DMS79 treated with DMSO at 0.1 percent for 48 hours (cell line): Measurements from ENCODE around the gene CHST4.
"Not testable (repeated sequence)": the region's sequence is repeated elsewhere in the genome, so short reads cannot be mapped to it uniquely, and the experiment has no call there.

Experiments used
- DNase-seq: peaks from one replicate; lab custom pipeline; 2025; lab: John Stamatoyannopoulos, UW

Gene CHST4

GRCh38 chr16:71526111-71526631 lies at the start of gene CHST4:
Gene CHST4, plus strand, starts transcription at chr16:71526426. Its CDS starts 10,252 bp downstream, at chr16:71536678.
- DNase-seq = peak; percentile 61

GRCh38 chr16:71476457-71477124 lies 49.6 kb upstream of the CHST4 start:
- DNase-seq = no peak

GRCh38 chr16:71479420-71479819 lies 46.8 kb upstream of the CHST4 start:
- no peak for DNase-seq

- DNase-seq = no peak
Measured at GRCh38 chr16:71480956-71481355, 45.3 kb upstream of the CHST4 start.

GRCh38 chr16:71482569-71482968 lies 43.7 kb upstream of the CHST4 start:
- DNase-seq = no peak

GRCh38 chr16:71484006-71484893 lies 42.0 kb upstream of the CHST4 start:
- DNase-seq = peak; percentile 76

GRCh38 chr16:71489122-71489521 lies 37.1 kb upstream of the CHST4 start, which contains the start of gene ZNF19:
Gene ZNF19, minus strand, starts transcription at chr16:71489324. Its CDS starts 7,210 bp downstream, at chr16:71482114.
- no peak for DNase-seq

- DNase-seq = no peak
Measured at GRCh38 chr16:71490361-71490760, 35.9 kb upstream of the CHST4 start.

GRCh38 chr16:71491054-71491453 lies 35.2 kb upstream of the CHST4 start:
- DNase-seq = no peak

GRCh38 chr16:71492786-71493185 lies 33.4 kb upstream of the CHST4 start:
- no peak for DNase-seq

- no peak for DNase-seq
Measured at GRCh38 chr16:71493213-71493612, 33.0 kb upstream of the CHST4 start.

- no peak for DNase-seq
Measured at GRCh38 chr16:71498031-71498430, 28.2 kb upstream of the CHST4 start.

GRCh38 chr16:71499775-71500364 lies 26.4 kb upstream of the CHST4 start:
- peak; percentile 0 for DNase-seq

- no peak for DNase-seq
Measured at GRCh38 chr16:71500964-71501363, 25.3 kb upstream of the CHST4 start.

- DNase-seq = no peak
Measured at GRCh38 chr16:71501547-71501946, 24.7 kb upstream of the CHST4 start.

GRCh38 chr16:71504051-71504450 lies 22.2 kb upstream of the CHST4 start:
- not testable (repeated sequence) for DNase-seq

- no peak for DNase-seq
Measured at GRCh38 chr16:71504901-71505300, 21.3 kb upstream of the CHST4 start.

GRCh38 chr16:71507061-71507460 lies 19.2 kb upstream of the CHST4 start:
- no peak for DNase-seq

GRCh38 chr16:71513302-71513701 lies 12.9 kb upstream of the CHST4 start:
- no peak for DNase-seq

- DNase-seq = no peak
Measured at GRCh38 chr16:71514476-71514875, 11.8 kb upstream of the CHST4 start.

- DNase-seq = no peak
Measured at GRCh38 chr16:71515026-71515425, 11.2 kb upstream of the CHST4 start.

- no peak for DNase-seq
Measured at GRCh38 chr16:71520550-71520949, 5.7 kb upstream of the CHST4 start.
